GM23338 (cell line): ENCODE results near the gene CD80. TPM values are rescaled to one million over a fixed set of nuclear protein-coding genes. Genes with fewer than 3 reads are reported as not detected.

Experiments
- ATAC-seq: fragments of 200-7000 bp; cut with Tn5 transposase; 3 replicates; pipeline ENCODE4 v1.9.1; 2020
- DNase-seq: peaks from one replicate; pipeline ENCODE4 v3.0.0-alpha.2; 2015; ENCODE audit warnings: low spot score
- H2AFZ ChIP-seq: fragments of 200-600 bp; sonication (generic); 2 replicates; pipeline ENCODE4 v1.8.0; 2016; ENCODE audit warnings: antibody characterized with exemption, mild to moderate bottlenecking, moderate library complexity
- H3F3A ChIP-seq: fragments of 200-600 bp; sonication (generic); replicated peaks from 2 replicates; pipeline ENCODE4 v1.8.0; 2017; ENCODE audit warnings: antibody characterized with exemption, mixed run types, low read depth
- H3K27ac ChIP-seq: fragments of 200-600 bp; sonication (generic); 2 replicates; pipeline ENCODE4 v1.6.1; 2016; ENCODE audit warnings: low read depth
- H3K27me3 ChIP-seq: fragments of 200-600 bp; sonication (generic); 2 replicates; pipeline ENCODE4 v1.8.0; 2016; ENCODE audit warnings: mild to moderate bottlenecking, mixed run types, moderate library complexity; ENCODE audit not compliant: insufficient read depth
- H3K36me3 ChIP-seq: fragments of 200-600 bp; sonication (generic); 2 replicates; pipeline ENCODE4 v1.8.0; 2016; ENCODE audit warnings: mild to moderate bottlenecking; ENCODE audit not compliant: insufficient read depth
- H3K4me1 ChIP-seq: fragments of 200-600 bp; sonication (generic); 2 replicates; pipeline ENCODE4 v1.8.0; 2016; ENCODE audit warnings: mild to moderate bottlenecking, moderate library complexity; ENCODE audit not compliant: insufficient read depth
- H3K4me2 ChIP-seq: fragments of 200-600 bp; sonication (generic); 2 replicates; pipeline ENCODE4 v1.7.1; 2017; ENCODE audit warnings: mixed run types
- H3K4me3 ChIP-seq: fragments of 200-600 bp; sonication (generic); 2 replicates; pipeline ENCODE4 v1.6.1; 2016; ENCODE audit warnings: mixed run types
- H3K79me2 ChIP-seq: fragments of 200-600 bp; sonication (generic); replicated peaks from 2 replicates; pipeline ENCODE4 v1.8.0; 2017; ENCODE audit warnings: mild to moderate bottlenecking; ENCODE audit not compliant: insufficient read depth
- H3K9me2 ChIP-seq: fragments of 200-600 bp; sonication (generic); 2 replicates; pipeline ENCODE4 v1.8.0; 2017; ENCODE audit not compliant: insufficient read depth
- H4K20me1 ChIP-seq: fragments of 200-600 bp; sonication (generic); replicated peaks from 2 replicates; pipeline ENCODE4 v1.8.0; 2017; ENCODE audit warnings: mild to moderate bottlenecking; ENCODE audit not compliant: insufficient read depth
- H3K27ac Mint-ChIP-seq: 2 replicates; pipeline ENCODE4 v1.8.0; 2020; ENCODE audit warnings: inconsistent platforms, mild to moderate bottlenecking, moderate library complexity, mixed read lengths
- H3K27me3 Mint-ChIP-seq: 3 replicates; pipeline ENCODE4 v1.8.0; 2022; ENCODE audit warnings: low read depth, mild to moderate bottlenecking, moderate library complexity, mixed read lengths, inconsistent platforms; ENCODE audit not compliant: insufficient read depth, poor library complexity
- H3K36me3 Mint-ChIP-seq: 3 replicates; pipeline ENCODE4 v1.8.0; 2021; ENCODE audit warnings: low read depth, mild to moderate bottlenecking, inconsistent platforms, moderate library complexity, mixed read lengths
- H3K4me1 Mint-ChIP-seq: 3 replicates; pipeline ENCODE4 v1.8.0; 2020; ENCODE audit warnings: mild to moderate bottlenecking, inconsistent platforms, mixed read lengths
- H3K4me3 Mint-ChIP-seq: 3 replicates; pipeline ENCODE4 v1.8.0; 2021; ENCODE audit warnings: moderate library complexity, mild to moderate bottlenecking, inconsistent platforms, mixed read lengths
- H3K9me3 Mint-ChIP-seq: 3 replicates; pipeline ENCODE4 v1.8.0; 2020; ENCODE audit warnings: moderate library complexity, mild to moderate bottlenecking, inconsistent platforms, mixed read lengths
- CREB1 ChIP-seq: fragments of 250-450 bp; sonication (Bioruptor Pico); IDR thresholded peaks from 2 replicates; pipeline ENCODE4 v1.5.0; 2020; ENCODE audit warnings: low read depth, mild to moderate bottlenecking, moderate library complexity
- ETS1 ChIP-seq: IDR thresholded peaks from 2 replicates; pipeline ENCODE4 v1.6.1; 2016; ENCODE audit warnings: antibody characterized with exemption
- JUNB ChIP-seq: IDR thresholded peaks from one replicate; pipeline ENCODE4 v1.6.1; 2016; ENCODE audit warnings: antibody characterized with exemption; ENCODE audit not compliant: unreplicated experiment
- NANOG ChIP-seq: IDR thresholded peaks from 2 replicates; pipeline ENCODE4 v1.6.1; 2016; ENCODE audit warnings: antibody characterized with exemption, borderline replicate concordance
- POLR2AphosphoS5 ChIP-seq: IDR thresholded peaks from 2 replicates; pipeline ENCODE4 v1.6.1; 2016; ENCODE audit warnings: antibody characterized with exemption, low read depth
- REST ChIP-seq: IDR thresholded peaks from one replicate; pipeline ENCODE4 v1.6.1; 2018; ENCODE audit warnings: antibody characterized with exemption; ENCODE audit not compliant: unreplicated experiment
- ZNF114 ChIP-seq: fragments of 250-450 bp; sonication (Bioruptor Pico); IDR thresholded peaks from 2 replicates; pipeline ENCODE4 v1.5.0; 2020; ENCODE audit warnings: mild to moderate bottlenecking, moderate library complexity
- ZNF331 ChIP-seq: fragments of 250-450 bp; sonication (Bioruptor Pico); IDR thresholded peaks from 2 replicates; pipeline ENCODE4 v1.5.0; 2020; ENCODE audit warnings: low read depth, mild to moderate bottlenecking, moderate library complexity
- polyA plus RNA-seq: library from polyadenylated mRNA; unstranded; fragments of >200 nt; fragmentation: Nextera tagmentation; extraction: Ambion mirVana; gene quantifications from 2 replicates; pipeline ENCODE4 v1.2.1, GENCODE V29; 2016
- total RNA-seq: library from RNA; depleted of rRNA; stranded (reverse); fragments of >200 nt; shearing (Covaris generic); gene quantifications from 2 replicates; pipeline ENCODE4 v1.2.3, GENCODE V29; 2014
- TF ChIP-seq, protein P1 (sequence below), 2 experiments: fragments of 200-600 bp in 1 of 2; sonication (generic) in 1 of 2; conservative IDR thresholded peaks; 2 replicates each; pipeline versions ENCODE4 v1.5.1 to v1.6.1; 2016 to 2017; ENCODE audit warnings: antibody characterized with exemption in 2 of 2, low read depth in 2 of 2, mild to moderate bottlenecking in 2 of 2, moderate library complexity in 1 of 2

Gene CD80
- total and polyA plus RNA-seq, 2 experiments from 2014 or later = not detected

GRCh38 chr3:119598410-119599098 lies 39.1 kb upstream of the CD80 start (continued):
- TF ChIP-seq, protein P1, sequence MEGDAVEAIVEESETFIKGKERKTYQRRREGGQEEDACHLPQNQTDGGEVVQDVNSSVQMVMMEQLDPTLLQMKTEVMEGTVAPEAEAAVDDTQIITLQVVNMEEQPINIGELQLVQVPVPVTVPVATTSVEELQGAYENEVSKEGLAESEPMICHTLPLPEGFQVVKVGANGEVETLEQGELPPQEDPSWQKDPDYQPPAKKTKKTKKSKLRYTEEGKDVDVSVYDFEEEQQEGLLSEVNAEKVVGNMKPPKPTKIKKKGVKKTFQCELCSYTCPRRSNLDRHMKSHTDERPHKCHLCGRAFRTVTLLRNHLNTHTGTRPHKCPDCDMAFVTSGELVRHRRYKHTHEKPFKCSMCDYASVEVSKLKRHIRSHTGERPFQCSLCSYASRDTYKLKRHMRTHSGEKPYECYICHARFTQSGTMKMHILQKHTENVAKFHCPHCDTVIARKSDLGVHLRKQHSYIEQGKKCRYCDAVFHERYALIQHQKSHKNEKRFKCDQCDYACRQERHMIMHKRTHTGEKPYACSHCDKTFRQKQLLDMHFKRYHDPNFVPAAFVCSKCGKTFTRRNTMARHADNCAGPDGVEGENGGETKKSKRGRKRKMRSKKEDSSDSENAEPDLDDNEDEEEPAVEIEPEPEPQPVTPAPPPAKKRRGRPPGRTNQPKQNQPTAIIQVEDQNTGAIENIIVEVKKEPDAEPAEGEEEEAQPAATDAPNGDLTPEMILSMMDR (conservative IDR thresholded peaks at IDR 0.05; ENCODE audit: low read depth in 2 of 2) = no peak
- TF ChIP-seq POLR2AphosphoS5 = no peak
- no peak for TF ChIP-seq ZNF114 (CRISPR knock-in tag)
- no peak for TF ChIP-seq JUNB
- TF ChIP-seq NANOG = no peak
- no peak for TF ChIP-seq ETS1
- no peak for TF ChIP-seq CREB1 (CRISPR knock-in tag)
- no peak for TF ChIP-seq ZNF331 (CRISPR knock-in tag)
- no peak for TF ChIP-seq REST

- Histone ChIP-seq H3K36me3 (no peaks in the 10 kb centered on the region), H2AFZ (no peak within 1 kb of the TSS), H3K4me2 (no peak within 1 kb of the TSS), H3K4me3 (no peak within 1 kb of the TSS), H3K27me3 (no peaks in the 10 kb centered on the region), H3F3A (no peaks in the 10 kb centered on the region), H3K79me2 (no peaks in the 10 kb centered on the region), H4K20me1 (no peaks in the 10 kb centered on the region), H3K4me1 (no peaks in the 10 kb centered on the region), H3K9me2 (no peaks in the 10 kb centered on the region), H3K27ac (no peak within 1 kb of the TSS)
- H3K9me3 Mint-ChIP-seq = no peaks in the 10 kb centered on the region
- H3K27me3 Mint-ChIP-seq = peaks cover 3% of the 10 kb centered on the region
- peaks cover 7% of the 10 kb centered on the region for H3K4me1 Mint-ChIP-seq
- no peak within 1 kb of the TSS for H3K4me3 Mint-ChIP-seq
- no peak within 1 kb of the TSS for H3K27ac Mint-ChIP-seq
- ATAC-seq (no peak), DNase-seq (no peak)
- no peaks in the 10 kb centered on the region for H3K36me3 Mint-ChIP-seq
- TF ChIP-seq ETS1 = no peak
These were observed 38.3 kb upstream of the CD80 start, which contains the start of gene PLA1A for GRCh38 chr3:119597548-119598288. PLA1A (plus strand) TSS chr3:119597885; CDS start chr3:119597914, 29 bp downstream.
